ENCODE measurements around the gene SSR1.
A peak's percentile ranks its signal among the peaks of the same experiment; 100 is the strongest.
"Not testable (repeated sequence)": the region's sequence is repeated elsewhere in the genome, so short reads cannot be mapped to it uniquely, and the experiment has no call there.

Gene SSR1

GRCh38 chr6:7267466-7268091 is 45.4 kb downstream of the SSR1 start:
- Histone ChIP-seq H3K9me3 (replicated peaks in 1 of 11) (peaks cover 0 to 6% (median 0%) of the 10 kb centered on the region in 11 experiments; a peak in 2 of 22 replicates), H3K4me3 (no peak overlapping the region), H3K27ac (peak overlapping the region in 1 of 11 experiments; percentile 21; a peak in 2 of 22 replicates), H3K4me2 (peak overlapping the region in 5 of 11 experiments; percentile 64 to 82 (median 68); a peak in 10 of 22 replicates), H3K27me3 (no peaks in the 10 kb centered on the region), H3K4me1 (peaks cover 12 to 81% (median 34%) of the 10 kb centered on the region in 10 experiments; a peak in 17 of 20 replicates), H4K20me1 (no peaks in the 10 kb centered on the region; a peak in 1 of 22 replicates), H3K9ac (no peak overlapping the region), H3K36me3 (no peaks in the 10 kb centered on the region)
- TF ChIP-seq Cebpa-rat (IDR thresholded peaks at IDR 0.05), result no peak

GRCh38 chr6:7267071-7267465 is 45.9 kb downstream of the SSR1 start:
- Histone ChIP-seq H3K9ac (no peak overlapping the region), H3K4me3 (no peak overlapping the region), H3K36me3 (no peaks in the 10 kb centered on the region), H3K27me3 (no peaks in the 10 kb centered on the region), H3K4me1 (peaks cover 13 to 86% (median 38%) of the 10 kb centered on the region in 10 experiments; a peak in 17 of 20 replicates), H3K4me2 (peak overlapping the region; percentile 15 to 82 (median 44); a peak in 18 of 22 replicates), H3K27ac (peak overlapping the region in 3 of 11 experiments; percentile 21 to 34 (median 21); a peak in 3 of 22 replicates), H3K9me3 (replicated peaks in 1 of 11) (peaks cover 0 to 6% (median 0%) of the 10 kb centered on the region in 11 experiments; a peak in 2 of 22 replicates), H4K20me1 (no peaks in the 10 kb centered on the region; a peak in 1 of 22 replicates)
- TF ChIP-seq Cebpa-rat (IDR thresholded peaks at IDR 0.05), result no peak

DNA sequence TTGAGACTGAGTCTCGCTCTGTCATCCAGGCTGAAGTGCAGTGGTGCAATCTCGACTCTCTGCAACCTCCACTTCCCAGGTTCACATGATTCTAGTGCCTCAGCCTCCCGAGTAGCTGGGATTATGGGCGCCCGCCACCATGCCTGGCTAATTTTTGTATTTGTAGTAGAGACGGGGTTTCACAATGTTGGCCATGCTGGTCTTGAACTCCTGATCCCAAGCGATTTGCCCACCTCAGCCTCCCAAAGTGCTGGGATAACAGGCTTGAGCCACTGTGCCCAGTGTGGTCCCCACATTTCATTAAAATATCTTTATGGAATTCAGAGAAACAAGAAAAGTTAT is 47.6 kb downstream of the SSR1 start:
- peaks cover 29 to 91% (median 52%) of the 10 kb centered on the region in 10 experiments for H3K4me1 ChIP-seq
- not testable (repeated sequence) for H3K4me2 ChIP-seq; H3K9me3 ChIP-seq (replicated peaks in 1 of 11); H3K4me3 ChIP-seq; H3K27me3 ChIP-seq; H4K20me1 ChIP-seq; H3K36me3 ChIP-seq; H3K9ac ChIP-seq; H3K27ac ChIP-seq

DNA sequence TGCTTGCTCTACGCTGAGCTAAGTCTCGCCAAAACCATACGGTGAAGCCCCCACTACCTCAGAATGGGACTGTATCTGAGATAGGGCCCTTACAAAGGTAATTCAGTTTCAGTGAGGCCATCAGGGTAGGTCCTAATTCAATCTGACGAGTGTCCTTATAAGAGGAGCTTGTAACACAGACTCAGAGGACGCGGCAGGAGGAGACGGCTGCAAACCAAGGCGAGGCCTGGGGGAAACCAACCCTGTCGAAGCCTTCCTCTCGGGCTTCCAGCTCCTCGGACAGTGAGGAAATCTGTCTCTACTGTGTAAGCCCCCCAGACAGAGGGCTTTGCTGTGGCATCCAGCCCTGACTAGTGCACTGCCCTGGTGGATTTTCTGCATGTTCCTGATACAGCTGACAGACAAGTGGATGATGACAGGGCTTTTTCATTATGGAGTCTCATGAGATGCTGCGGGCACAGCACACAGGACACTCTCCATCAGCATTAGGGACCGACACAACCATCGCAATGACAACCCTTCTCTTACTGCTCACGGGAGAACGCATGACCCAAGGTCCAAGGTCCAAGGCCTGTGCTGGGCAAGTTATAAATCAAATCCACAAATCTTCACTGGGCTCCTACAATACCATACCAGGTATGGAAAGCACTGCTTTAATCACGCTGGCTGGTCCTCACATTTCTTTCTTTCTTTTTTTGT is 48.2 kb downstream of the SSR1 start:
- peaks cover 0 to 6% (median 0%) of the 10 kb centered on the region in 11 experiments; a peak in 2 of 22 replicates for H3K9me3 ChIP-seq (replicated peaks in 1 of 11)
- H3K4me2 ChIP-seq, result no peak overlapping the region
- H3K9ac ChIP-seq, result no peak overlapping the region
- no peak for TF ChIP-seq Cebpa-rat (IDR thresholded peaks at IDR 0.05)
- no peaks in the 10 kb centered on the region for H3K27me3 ChIP-seq
- no peaks in the 10 kb centered on the region for H3K36me3 ChIP-seq
- peaks cover 34 to 91% (median 57%) of the 10 kb centered on the region in 10 experiments for H3K4me1 ChIP-seq
- H3K27ac ChIP-seq, result peak overlapping the region in 1 of 11 experiments; percentile 46; a peak in 1 of 22 replicates
- H3K4me3 ChIP-seq, result no peak overlapping the region
- no peaks in the 10 kb centered on the region; a peak in 1 of 22 replicates for H4K20me1 ChIP-seq

DNA sequence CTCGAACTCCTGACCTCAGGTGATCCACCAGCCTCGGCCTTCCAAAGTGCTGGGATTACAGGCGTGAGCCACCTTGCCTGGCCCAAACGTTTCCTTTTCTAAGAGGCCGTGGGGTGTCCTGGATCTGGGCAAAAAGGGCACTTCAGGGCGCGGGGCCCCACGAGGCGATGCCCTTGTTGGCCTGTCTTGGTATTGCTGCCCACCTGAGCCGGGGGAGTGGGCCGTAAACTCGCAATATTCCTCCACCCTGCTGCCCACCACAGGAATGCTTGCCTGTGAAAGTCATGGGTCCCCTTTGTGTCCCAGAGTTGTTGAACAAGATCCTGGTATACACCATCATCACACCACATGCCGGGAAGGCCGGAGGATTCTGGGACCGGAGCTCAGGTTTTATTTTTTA is 49.0 kb downstream of the SSR1 start:
- Histone ChIP-seq H3K4me2 (peak overlapping the region in 5 of 11 experiments; percentile 2 to 98 (median 21); a peak in 8 of 22 replicates), H3K27ac (peak overlapping the region in 4 of 11 experiments; percentile 5 to 81 (median 40); a peak in 3 of 22 replicates)
- no peak for TF ChIP-seq Cebpa-rat (IDR thresholded peaks at IDR 0.05)

DNA sequence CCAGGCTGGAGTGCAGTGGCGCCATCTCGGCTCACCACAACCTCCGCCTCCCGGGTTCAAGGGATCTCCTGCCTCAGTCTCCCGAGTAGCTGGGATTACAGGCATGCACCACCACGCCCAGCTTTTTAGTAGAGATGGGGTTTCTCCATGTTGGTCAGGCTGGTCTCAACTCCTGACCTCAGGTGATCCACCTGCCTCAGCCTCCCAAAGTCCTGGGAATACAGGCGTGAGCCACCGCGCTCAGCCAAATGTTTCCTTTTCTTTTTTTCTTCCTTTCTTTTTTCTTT is 49.5 kb downstream of the SSR1 start:
- H3K9me3 ChIP-seq (replicated peaks in 1 of 11); H3K9ac ChIP-seq; H4K20me1 ChIP-seq; H3K27me3 ChIP-seq; H3K4me3 ChIP-seq; H3K36me3 ChIP-seq: not testable (repeated sequence)
- H3K4me1 ChIP-seq, result peaks cover 48 to 98% (median 71%) of the 10 kb centered on the region in 10 experiments
- H3K27ac ChIP-seq, result peak overlapping the region in 3 of 11 experiments; percentile 35 to 81 (median 46); a peak in 3 of 22 replicates
- peak overlapping the region in 6 of 11 experiments; percentile 40 to 98 (median 80); a peak in 9 of 22 replicates for H3K4me2 ChIP-seq

More for the DNA sequence above, 49.0 kb downstream of the SSR1 start:
- Histone ChIP-seq H3K4me1 (peaks cover 42 to 94% (median 65%) of the 10 kb centered on the region in 10 experiments), H3K36me3 (no peaks in the 10 kb centered on the region), H3K4me3 (no peak overlapping the region), H3K9ac (no peak overlapping the region), H3K9me3 (replicated peaks in 1 of 11) (peaks cover 0 to 6% (median 0%) of the 10 kb centered on the region in 11 experiments; a peak in 2 of 22 replicates), H4K20me1 (no peaks in the 10 kb centered on the region; a peak in 1 of 22 replicates), H3K27me3 (no peaks in the 10 kb centered on the region)

DNA sequence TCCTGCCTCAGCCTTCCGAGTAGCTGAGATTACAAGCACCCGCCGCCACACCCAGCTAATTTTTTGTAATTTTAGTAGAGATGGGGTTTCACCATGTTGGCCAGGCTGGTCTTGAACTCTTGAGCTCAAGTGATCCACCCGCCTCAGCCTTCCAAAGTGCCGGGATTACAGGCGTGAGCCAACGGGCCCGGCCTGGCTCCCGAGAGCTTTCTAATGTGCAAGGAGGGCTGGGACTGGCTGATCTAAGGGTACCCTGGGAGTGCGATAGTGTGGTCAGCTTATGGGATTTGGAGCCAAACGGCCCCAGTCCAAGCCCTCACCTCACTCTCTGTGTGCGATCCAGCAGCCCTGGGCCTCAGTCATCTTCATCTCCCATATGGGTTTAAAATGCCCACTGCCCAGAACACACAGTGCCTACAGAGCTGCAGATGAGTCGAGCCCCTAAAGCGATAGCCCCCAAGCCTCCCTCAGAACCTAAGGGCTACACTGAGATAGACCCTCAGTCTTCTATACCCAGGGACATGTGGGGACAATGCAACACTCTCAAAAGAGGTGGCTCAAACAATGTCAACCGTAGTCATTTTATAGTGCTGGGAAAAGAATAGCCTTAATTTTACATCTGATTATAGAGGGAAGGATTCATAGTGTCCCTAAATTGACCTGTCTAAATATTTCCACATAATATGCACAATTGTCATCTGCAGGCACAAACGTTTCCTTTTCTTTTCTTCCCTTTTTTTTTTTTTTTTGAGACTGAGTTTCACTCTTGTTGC is 50.1 kb downstream of the SSR1 start:
- Histone ChIP-seq H3K4me1 (peaks cover 53 to 98% (median 76%) of the 10 kb centered on the region in 10 experiments), H3K9me3 (replicated peaks in 1 of 11) (peaks cover 0 to 6% (median 0%) of the 10 kb centered on the region in 11 experiments; a peak in 4 of 22 replicates), H3K4me2 (peak overlapping the region in 6 of 11 experiments; percentile 40 to 98 (median 80); a peak in 11 of 22 replicates), H3K27ac (peak overlapping the region in 6 of 11 experiments; percentile 4 to 92 (median 72); a peak in 10 of 22 replicates), H4K20me1 (no peaks in the 10 kb centered on the region), H3K9ac (no peak overlapping the region), H3K4me3 (no peak overlapping the region), H3K27me3 (no peaks in the 10 kb centered on the region), H3K36me3 (no peaks in the 10 kb centered on the region)
- TF ChIP-seq Cebpa-rat (IDR thresholded peaks at IDR 0.05), result no peak

- Histone ChIP-seq H3K27ac (peak overlapping the region in 8 of 11 experiments; percentile 58 to 92 (median 75); a peak in 17 of 22 replicates), H3K27me3 (no peaks in the 10 kb centered on the region), H3K4me3 (peak overlapping the region in 9 of 10 experiments; percentile 53 to 70 (median 59); a peak in 15 of 20 replicates), H4K20me1 (no peaks in the 10 kb centered on the region), H3K36me3 (no peaks in the 10 kb centered on the region), H3K9ac (peak overlapping the region in 7 of 11 experiments; percentile 45 to 78 (median 71); a peak in 12 of 22 replicates), H3K4me1 (peaks cover 54 to 98% (median 75%) of the 10 kb centered on the region in 10 experiments), H3K9me3 (replicated peaks in 1 of 11) (peaks cover 0 to 15% (median 5%) of the 10 kb centered on the region in 11 experiments; a peak in 17 of 22 replicates), H3K4me2 (peak overlapping the region; percentile 82 to 99 (median 96))
- no peak for TF ChIP-seq Cebpa-rat (IDR thresholded peaks at IDR 0.05)
Measured at GRCh38 chr6:7261852-7262461, 51.0 kb downstream of the SSR1 start.

Data from BLaER1 treated with 17β-estradiol and CSF1 and Interleukin-3, amounts not matched to agents 10 nM and 100 nM (cell line).